Neural progenitor cell (in vitro differentiated cells): ENCODE measurements around the gene CFAP221.

Experiments
- CTCF ChIP-seq: fragments of 200-600 bp; sonication (generic); IDR thresholded peaks from 2 replicates; pipeline ENCODE4 v1.5.1; 2017; ENCODE audit warnings: antibody characterized with exemption, mild to moderate bottlenecking
- EZH2 ChIP-seq: fragments of 200-600 bp; sonication (generic); IDR thresholded peaks from 2 replicates; pipeline ENCODE4 v1.6.1; 2017; ENCODE audit warnings: antibody characterized with exemption, mild to moderate bottlenecking, moderate library complexity
- EZH2phosphoT487 ChIP-seq: fragments of 200-600 bp; sonication (generic); IDR thresholded peaks from 2 replicates; pipeline ENCODE4 v1.6.1; 2017; ENCODE audit warnings: antibody characterized with exemption

- TF ChIP-seq CTCF, result no peak
- no peak for TF ChIP-seq EZH2
- no peak for TF ChIP-seq EZH2phosphoT487
These were observed 159.3 kb downstream of the CFAP221 start for GRCh38 chr2:119703526-119703925.
